GM18873 (cell line): ENCODE measurements around the gene MYBPC3.
"Not testable (repeated sequence)": the region's sequence is repeated elsewhere in the genome, so short reads cannot be mapped to it uniquely, and the experiment has no call there.

Source experiments
- ATAC-seq: cut with Tn5 transposase; IDR thresholded peaks from one replicate; pipeline ENCODE4 v1.9.1; 2021; ENCODE audit warnings: mild to moderate bottlenecking, moderate library complexity, moderate number of reproducible peaks; ENCODE audit not compliant: unreplicated experiment, low FRiP score

The MYBPC3 gene

GRCh38 chr11:47327025-47327424 is 25.5 kb downstream of the MYBPC3 start:
- ATAC-seq = no peak

GRCh38 chr11:47326198-47326597 is 26.3 kb downstream of the MYBPC3 start:
- ATAC-seq = no peak

DNA sequence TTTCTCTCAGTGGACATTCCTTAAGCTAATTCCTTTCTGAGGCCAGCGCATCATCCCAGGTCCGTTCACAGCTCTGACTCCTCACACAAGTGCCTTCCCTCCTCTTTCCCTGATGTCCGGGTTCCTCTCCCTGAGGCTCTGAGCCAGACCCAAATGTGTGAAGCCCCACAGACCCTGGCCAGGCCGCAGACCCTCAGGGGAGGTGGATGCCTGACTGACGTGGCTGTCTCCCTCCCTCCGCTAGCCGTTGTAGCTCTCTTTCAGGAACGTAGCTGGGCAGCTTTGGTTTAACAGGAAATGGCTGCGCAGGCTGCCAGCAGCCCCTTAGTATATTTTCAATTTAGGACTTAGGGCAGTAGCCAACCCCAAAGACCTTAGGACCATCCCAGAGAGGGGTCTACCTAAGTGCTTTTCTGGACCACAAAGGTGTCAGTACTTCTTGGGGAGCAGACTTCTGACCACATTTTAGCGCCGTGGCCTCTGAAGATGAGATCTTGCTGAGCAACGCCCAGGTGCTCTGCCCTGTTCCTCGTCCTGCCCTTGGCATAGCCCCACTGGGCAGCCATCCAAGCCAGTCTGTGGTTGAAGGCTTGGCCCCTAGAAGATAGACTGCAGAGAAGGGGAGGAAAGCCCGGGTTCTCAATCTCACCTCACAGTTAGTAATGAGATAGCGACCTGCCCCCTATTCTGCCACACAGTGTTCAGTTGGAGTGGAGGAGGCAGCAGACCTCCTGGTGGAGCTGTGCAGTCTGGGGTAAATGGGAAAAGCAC is 27.0 kb downstream of the MYBPC3 start:
- ATAC-seq = no peak

- ATAC-seq = no peak
Measured at GRCh38 chr11:47324520-47324919, 28.0 kb downstream of the MYBPC3 start.

DNA sequence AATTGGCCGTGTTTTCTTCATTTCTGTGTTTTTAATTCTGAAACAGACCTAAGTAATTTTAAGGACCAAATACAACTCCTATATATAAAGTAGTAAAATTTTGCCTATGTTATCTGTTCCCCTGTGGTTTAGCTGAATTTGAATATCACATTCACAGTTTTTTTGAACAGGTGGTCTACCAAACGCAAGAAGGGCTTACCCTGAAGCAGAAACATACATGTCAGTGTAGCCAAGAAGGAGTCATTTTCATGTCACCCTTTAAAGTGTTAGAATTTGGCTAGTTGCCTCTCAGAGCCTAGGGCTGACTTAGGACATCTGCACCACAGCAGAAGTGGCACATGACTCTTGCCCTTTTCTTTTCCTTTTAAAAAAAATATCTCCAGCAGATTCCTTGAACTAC is 34.3 kb downstream of the MYBPC3 start:
- ATAC-seq = no peak

DNA sequence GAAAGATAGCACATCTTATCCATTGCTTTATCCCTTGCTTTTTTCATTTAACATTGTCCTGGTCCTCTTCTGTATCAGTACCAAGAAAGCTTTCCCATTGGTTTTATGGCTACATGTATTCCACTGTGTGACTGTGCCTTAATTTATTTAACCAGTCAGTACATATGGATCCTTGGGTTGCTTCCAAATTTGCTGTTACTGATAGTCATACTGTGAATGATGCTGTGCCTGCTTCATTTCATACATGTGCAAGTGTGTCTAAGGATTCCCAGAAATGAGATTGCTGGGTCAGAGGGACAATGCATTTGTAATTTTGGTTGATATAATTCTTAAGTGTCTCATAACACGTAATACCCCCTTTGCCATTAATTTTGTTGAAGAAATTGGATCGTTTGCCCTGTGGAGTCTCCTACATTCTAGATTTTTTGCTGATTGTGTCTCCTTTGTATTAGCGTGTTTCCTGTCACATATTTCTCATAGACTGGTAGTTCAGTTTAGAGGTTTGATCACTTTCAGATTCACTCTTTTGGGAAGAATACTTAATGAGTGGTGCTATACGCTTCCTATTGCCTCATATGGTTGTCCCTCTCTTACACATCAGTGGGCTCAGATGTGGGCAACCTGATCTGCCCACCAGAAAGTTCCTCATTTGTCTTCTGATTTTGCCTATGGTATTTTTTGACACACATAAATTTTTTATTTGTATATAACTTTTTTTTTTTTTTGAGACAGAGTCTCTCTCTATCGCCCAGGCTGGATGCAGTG is 35.3 kb downstream of the MYBPC3 start:
- no peak for ATAC-seq

GRCh38 chr11:47316501-47316900 is 36.0 kb downstream of the MYBPC3 start:
- ATAC-seq = not testable (repeated sequence)

DNA sequence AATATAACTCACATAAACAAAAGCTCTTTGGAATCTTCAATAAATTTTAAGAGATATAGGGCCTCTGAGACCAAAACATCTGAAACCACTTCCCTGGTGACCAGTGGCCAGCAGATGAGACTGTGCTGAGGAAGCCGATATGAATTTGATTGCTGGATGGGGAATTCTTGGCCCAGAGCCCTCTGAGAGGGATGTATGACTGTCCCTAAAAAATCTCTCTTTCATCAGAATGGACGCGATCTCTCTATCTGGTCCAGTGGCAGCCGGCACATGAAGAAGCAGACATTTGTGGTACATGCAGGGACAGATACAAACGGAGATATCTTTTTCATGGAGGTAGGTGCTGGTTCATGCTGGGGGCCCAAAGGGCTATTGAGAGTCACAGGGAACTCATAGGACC is 37.5 kb downstream of the MYBPC3 start:
- ATAC-seq = no peak

GRCh38 chr11:47308050-47308823 is 44.3 kb downstream of the MYBPC3 start:
- no peak for ATAC-seq

DNA sequence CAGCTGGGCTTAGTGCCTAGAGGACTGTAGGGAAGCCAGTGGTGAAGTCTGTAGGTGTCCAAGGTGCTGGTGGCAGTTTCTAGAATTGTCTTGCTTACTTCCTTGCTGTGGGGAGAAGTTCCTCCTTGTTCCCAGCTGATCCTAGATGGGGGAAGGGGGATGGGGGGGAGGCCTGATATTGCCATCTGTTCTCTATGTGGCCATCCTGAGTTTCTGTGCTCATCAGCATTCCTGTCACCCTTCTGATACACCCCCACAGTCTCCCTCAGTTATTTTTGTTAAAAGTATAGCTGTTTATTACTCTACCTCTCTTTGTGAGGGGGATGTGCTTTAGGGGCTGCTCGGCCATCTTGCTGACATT is 46.0 kb downstream of the MYBPC3 start:
- ATAC-seq = no peak

- ATAC-seq = no peak
Measured at GRCh38 chr11:47305734-47306483, 46.6 kb downstream of the MYBPC3 start.

DNA sequence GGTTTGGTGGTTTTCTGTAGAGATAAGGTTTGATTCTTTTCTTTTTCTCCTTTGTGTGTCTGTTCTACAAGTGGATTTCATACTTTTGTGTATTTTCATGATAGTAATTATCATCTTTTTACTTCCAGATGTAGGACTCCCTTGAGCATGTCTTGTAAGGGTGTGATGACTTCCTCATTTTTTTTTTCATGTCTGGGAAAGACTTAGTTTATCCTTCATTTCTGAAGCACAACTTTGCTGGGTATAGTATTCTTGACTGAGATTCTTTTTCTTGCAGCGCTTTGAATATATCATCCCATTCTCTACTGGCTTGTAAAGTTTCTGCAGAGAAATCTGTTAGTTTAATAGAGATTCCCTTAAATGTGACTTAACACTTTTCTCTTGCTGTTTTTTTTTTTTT is 49.6 kb downstream of the MYBPC3 start:
- ATAC-seq = no peak

DNA sequence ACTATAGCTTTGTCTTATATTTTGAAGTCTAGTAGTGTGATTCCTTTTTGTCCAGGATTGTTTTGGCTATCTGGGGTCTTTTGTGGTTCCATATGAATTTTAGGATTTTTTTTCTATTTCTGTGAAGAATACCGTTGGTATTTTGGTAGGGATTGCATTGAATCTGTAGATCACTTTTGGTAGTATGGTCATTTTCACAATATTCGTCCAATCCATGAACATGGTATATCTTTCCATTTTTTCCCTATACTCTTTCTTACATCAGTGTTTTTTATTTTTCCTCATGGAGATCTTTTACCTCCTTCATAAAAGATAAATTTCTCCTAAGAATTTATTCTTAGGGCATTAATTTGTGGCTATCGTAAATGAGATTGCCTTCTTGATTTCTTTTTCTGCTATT is 53.4 kb downstream of the MYBPC3 start:
- no peak for ATAC-seq

- ATAC-seq = no peak
Measured at GRCh38 chr11:47296045-47296444, 56.5 kb downstream of the MYBPC3 start.

DNA sequence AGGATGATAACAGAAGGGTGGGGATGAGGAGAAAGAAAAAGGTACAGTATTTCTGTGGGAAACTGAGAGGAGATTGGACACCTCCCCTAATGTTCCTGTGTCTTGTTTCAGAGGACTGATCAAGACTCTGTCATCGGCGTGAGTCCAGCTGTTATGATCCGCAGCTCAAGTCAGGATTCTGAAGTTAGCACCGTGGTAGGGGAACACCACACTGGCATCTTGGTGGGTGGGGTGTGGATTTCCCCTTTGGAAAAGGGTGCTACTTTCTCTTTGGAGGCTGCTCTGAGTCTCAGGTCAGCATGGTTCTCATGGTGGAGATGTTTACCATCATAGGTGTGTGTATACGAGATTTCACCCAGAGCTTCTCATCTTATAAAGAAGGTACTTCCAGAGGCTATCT is 57.1 kb downstream of the MYBPC3 start:
- ATAC-seq = no peak

DNA sequence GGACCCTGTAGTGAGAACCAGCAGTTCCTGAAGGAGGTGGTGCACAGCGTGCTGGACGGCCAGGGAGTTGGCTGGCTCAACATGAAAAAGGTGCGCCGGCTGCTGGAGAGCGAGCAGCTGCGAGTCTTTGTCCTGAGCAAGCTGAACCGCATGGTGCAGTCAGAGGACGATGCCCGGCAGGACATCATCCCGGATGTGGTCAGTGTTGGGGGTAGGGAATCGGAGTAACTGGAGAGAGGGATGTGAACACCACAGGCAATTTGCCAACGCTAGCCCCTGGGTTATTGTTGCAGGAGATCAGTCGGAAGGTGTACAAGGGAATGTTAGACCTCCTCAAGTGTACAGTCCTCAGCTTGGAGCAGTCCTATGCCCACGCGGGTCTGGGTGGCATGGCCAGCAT is 62.6 kb downstream of the MYBPC3 start:
- ATAC-seq = no peak

- no peak for ATAC-seq
Measured at GRCh38 chr11:47288066-47288465, 64.4 kb downstream of the MYBPC3 start.

GRCh38 chr11:47285969-47286770 is 66.3 kb downstream of the MYBPC3 start:
- no peak for ATAC-seq

GRCh38 chr11:47284151-47284550 is 68.4 kb downstream of the MYBPC3 start:
- ATAC-seq = no peak

GRCh38 chr11:47282462-47282861 is 70.0 kb downstream of the MYBPC3 start:
- ATAC-seq = no peak
